Suppressor macrophage treated with lipopolysaccharide for 4 hours (primary cell): ENCODE measurements around the gene PSME4.
"Not testable (repeated sequence)": the region's sequence is repeated elsewhere in the genome, so short reads cannot be mapped to it uniquely, and the experiment has no call there.

ENCODE experiments used
- DNase-seq: peaks from one replicate; pipeline ENCODE4 v3.0.0-alpha.2; 2020

PSME4 gene

GRCh38 chr2:53841651-53842050 is 129.1 kb downstream of the PSME4 start:
- not testable (repeated sequence) for DNase-seq

GRCh38 chr2:53840580-53840979 is 130.2 kb downstream of the PSME4 start:
- DNase-seq = no peak

- DNase-seq = not testable (repeated sequence)
Measured at GRCh38 chr2:53829980-53830290, 140.9 kb downstream of the PSME4 start.

GRCh38 chr2:53829273-53829979 is 141.4 kb downstream of the PSME4 start:
- DNase-seq = no peak

- DNase-seq = no peak
Measured at GRCh38 chr2:53828331-53828730, 142.5 kb downstream of the PSME4 start.

GRCh38 chr2:53827398-53828175 is 143.2 kb downstream of the PSME4 start:
- no peak for DNase-seq

- no peak for DNase-seq
Measured at GRCh38 chr2:53826587-53827397, 144.0 kb downstream of the PSME4 start.

GRCh38 chr2:53826030-53826410 is 144.8 kb downstream of the PSME4 start:
- no peak for DNase-seq

- not testable (repeated sequence) for DNase-seq
Measured at GRCh38 chr2:53823639-53824038, 147.2 kb downstream of the PSME4 start.

GRCh38 chr2:53821810-53822209 is 149.0 kb downstream of the PSME4 start:
- no peak for DNase-seq

GRCh38 chr2:53820711-53821110 is 150.1 kb downstream of the PSME4 start:
- DNase-seq = no peak

- no peak for DNase-seq
Measured at GRCh38 chr2:53820048-53820447, 150.7 kb downstream of the PSME4 start.

GRCh38 chr2:53819634-53820033 is 151.2 kb downstream of the PSME4 start:
- DNase-seq = no peak

GRCh38 chr2:53818854-53819435 is 151.8 kb downstream of the PSME4 start:
- no peak for DNase-seq
